GF-D8 (cell line): ENCODE data around the gene CDO1.

ENCODE experiments used
- DNase-seq: peaks from one replicate; lab custom pipeline; 2025; lab: John Stamatoyannopoulos, UW

Gene CDO1

DNA sequence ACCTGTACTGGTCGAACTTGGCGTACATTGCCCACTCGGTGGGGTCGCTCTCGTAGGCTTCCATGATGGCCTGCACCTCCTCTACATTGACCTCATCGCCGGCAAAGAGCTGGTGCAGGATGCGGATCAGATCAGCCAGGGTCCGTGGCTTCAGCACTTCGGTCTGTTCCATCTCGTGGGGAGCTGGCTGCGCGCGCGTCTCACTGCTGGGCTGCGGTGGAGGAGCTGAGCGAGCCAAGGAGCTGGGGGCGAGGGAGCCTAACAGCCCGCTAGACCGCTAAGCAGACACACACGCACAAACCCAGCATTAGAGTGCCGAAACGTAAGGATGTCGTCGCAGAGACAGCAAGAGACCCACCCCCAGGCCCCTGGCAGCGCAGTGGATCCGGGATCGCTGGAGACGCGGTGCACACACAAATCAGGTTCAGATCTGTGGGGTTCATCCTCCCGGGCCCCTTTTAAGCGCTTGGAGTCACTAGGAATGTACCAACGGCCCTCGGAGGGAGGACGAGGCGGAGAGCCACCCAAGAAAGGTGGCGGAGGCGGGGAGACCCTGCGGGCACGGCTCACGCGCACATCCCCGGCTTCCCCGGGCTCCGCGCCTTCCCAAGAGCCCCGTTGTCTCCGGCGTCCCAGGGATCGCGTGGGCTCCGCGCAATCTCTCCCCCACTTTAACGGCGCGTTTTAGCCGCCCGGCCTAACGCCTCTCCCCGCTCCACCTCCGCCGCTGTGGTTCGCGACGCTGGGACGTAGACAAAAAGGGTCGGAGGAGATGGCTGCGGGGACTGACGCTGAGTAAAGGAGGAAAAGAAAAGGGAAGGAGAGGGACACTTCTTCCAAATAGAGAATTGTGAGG is at the start of gene CDO1:
Gene CDO1, minus strand, starts transcription at position 434 of the 856 bp plus-strand sequence. Its CDS starts 262 bp downstream, at position 172.
- no peak for DNase-seq

DNA sequence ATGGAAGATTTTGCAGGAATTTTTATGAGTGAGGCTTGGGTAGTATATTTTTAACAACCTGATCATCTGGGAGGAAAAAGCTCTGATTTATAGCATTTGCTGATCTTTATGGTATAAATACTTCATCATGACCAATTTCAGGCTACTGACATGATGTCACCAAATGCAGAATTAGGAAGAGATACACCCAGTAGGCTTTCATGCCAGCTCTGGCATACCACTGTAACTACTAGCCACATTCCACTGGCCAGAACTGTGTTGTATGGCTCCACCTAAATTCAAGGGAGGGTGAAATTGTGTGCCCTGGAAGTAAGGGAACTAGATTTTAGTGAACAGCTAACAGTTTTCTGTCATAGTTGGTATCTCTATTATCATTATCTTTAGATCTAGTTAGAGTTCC is 42.9 kb upstream of the CDO1 start:
- no peak for DNase-seq

DNA sequence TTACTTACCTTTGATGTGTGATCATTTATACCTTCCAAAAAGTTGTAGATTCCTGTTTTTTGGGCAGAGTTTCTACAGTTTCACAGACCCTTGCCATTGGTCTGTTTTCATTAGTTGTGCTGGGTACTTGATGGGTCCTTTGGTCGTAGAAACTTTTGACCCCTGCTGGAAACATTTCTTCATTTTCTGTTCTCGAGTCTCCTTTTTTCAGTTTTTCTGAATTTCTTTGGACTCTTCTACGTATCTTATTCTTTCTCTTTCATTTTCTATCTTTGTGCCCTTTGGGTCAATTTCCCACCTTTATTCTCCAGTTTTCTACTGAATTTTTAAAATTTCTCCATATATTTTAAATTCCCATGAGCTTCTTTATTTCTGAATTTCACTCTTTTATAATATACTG is 41.9 kb upstream of the CDO1 start:
- DNase-seq, result no peak

DNA sequence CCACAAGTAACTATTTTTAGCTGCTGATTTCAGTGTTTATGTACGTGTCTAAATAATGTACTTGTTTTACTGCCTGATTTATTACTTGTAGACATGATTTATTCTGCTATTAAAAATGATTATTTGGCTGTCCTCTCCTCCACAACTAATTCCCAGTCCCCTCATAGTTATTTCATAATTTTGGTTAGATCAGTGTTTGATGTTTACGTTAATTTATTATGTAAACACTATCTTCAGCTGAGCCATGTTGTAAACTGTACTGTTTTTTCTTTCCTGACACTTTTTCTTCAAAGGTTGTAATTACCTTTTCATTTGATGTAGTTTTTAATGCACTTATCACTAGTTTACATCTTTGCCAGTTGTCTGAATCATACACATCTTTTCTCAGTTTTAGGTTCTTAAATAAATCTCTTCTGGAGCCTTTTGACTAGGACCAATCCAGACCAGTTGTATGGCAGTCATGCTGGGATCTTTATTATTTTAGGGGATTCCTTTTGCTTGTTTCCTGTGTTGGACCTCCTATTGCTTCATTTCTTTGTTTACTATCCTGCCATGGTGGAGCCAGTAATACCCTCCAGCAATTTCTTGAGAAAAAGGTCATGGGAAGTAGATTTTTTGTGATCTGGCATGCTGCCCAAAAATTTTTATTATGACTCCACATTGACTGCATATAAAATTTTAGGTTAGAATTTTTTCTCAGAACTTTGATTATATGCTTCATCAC is 41.3 kb upstream of the CDO1 start:
- no peak for DNase-seq

DNA sequence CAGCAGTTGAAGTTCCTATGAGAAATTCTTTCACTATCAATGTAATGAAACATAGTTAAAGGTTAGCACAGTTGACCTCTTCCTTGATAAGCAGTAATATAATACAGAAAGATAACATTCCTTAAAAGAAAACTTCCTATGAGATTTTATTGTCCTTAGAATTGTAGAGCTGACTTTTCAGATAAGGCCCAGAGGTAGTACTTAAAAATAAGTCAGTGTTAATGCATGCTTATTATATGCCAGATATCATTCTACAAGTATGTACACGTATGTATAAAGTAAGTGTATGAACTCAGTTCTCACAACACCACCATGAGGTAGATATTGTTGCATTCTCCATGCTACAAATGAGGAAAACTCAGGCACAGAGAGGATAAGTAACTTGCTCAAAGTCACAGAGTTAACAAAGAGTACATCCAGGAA is 40.6 kb upstream of the CDO1 start:
- DNase-seq, result no peak

DNA sequence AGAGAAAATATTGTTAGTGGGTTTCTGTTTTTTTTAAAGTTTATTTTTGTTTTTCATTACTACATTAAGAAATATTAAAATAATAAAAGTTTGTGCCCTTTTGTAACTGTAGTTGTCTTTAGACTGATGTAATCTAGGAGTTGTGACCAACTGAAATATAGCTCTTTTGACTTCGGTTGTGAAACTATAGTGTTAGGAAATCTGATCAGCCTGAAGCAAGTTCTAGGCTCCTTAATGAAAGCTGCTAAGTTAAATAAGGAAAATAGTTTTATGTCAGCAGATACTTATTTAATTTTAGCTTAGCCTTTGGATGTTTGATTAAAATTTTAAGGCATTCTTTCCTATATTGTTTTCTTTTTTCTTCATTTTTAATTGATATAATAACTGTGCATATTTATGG is 39.5 kb upstream of the CDO1 start:
- peak; percentile 30 for DNase-seq

DNA sequence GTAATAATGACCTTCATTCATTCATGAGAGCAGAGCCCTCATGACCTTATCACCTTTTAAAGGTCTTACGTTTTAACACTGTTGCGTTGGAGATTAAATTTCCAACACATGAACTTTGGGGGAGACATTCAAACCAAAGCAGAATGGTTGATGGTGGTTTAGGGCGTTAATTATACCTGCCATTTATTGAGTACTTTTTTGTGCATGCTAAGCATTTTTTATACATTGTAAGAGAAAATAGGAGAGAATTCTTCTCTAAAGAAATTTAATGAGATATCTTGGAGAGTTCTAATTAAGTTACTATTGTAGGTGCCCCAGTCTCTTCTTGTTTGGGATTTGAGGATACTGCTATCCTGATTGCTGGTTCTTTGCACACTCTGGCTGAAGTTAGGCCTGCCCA is 37.7 kb upstream of the CDO1 start:
- no peak for DNase-seq

DNA sequence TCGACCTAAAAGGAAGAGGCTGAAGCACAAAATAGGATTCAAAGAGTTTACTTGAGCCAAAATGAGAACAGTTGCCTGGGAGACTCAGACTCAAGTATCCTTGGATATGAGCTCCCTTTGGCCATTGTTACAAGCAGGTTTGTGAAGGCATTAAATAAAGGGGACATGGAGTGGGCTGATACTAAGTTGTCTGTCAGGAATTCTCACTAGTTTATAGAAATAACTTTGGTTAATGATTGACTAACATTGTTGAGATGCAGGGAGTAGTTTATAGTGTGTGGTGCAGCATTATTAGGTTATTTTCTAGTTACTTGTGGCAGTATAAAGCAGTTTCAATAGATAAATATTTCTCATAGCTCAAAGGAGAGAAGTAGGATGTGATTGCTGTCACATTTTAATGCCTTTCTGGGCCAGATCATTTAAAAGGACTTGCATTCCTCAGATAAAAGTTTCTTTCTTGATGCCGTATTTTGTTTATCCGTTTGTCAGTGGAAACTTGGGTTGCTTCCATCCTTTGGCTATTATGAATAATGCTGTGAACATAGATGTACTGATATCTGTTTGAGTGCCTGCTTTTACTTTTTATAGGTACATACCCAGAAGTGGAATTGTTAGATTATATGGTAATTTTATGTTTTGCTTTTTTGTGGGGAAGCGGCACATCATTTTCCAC is 34.4 kb upstream of the CDO1 start:
- DNase-seq, result no peak

DNA sequence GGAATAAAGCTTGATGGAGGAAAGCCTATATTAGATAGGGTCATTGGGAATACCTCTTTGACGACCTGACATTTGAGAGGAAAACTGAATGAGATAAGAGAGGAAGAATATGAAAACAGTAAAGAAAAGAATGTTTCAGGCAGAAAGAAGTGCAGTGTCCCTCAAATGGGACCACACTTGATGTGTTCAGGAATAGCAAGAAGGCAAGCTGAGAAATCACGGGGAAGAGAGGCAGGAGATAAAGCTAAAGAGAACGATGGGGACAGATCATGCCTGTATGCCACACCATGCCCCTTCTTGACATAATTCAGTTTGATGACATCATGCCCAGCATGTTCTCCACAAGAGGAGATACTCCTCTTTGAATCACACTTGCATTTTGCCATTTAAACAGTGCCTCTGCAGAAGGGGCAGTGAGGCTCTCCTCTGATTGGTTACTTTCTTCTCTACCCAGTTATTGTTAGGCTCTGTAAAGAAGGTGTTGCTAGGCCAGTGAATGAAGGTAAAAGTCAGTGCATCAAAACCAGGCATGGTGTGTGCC is 32.9 kb upstream of the CDO1 start:
- no peak for DNase-seq

DNA sequence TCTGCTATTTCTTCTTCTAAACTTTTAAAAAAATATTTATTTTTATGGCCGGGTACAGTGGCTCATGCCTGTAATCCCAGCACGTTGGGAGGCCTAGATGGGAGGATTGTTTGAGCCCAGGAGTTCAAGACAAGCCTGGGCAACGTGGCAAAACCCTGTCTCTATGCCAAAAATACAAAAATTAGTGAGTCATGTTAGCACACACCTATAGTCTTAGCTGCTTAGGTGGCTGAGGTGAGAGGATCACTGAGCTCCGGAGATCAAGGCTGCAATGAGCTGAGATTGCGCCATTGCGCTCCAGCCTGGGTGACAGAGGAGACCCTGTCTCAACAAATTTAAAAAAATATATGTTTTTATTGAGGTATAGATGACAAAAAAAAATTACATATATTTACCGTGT is 30.8 kb upstream of the CDO1 start:
- DNase-seq, result no peak

DNA sequence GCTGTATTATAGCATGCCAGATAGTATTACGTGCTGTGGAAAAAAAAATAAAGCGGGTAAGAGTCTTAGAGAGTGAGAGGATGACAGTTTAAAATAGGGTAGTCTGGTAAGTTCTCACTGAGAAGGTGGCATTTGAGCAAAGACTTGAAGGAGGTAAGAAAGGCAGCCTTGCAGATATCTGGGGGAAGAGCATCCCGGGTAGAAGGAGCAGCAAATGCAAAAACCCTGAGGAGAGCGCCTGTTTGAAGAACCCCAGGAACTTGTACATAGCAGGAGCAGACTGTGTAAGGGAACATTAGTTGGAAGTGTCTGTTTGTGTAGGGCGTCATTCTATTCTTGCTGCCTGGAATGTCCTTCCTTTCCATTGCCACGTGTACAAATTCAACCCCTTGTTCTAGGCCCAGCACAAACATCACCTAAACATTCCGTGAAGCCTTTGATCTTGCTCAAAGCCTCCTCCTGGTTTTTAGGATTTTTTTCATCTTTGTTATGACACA is 27.9 kb upstream of the CDO1 start:
- DNase-seq, result no peak

DNA sequence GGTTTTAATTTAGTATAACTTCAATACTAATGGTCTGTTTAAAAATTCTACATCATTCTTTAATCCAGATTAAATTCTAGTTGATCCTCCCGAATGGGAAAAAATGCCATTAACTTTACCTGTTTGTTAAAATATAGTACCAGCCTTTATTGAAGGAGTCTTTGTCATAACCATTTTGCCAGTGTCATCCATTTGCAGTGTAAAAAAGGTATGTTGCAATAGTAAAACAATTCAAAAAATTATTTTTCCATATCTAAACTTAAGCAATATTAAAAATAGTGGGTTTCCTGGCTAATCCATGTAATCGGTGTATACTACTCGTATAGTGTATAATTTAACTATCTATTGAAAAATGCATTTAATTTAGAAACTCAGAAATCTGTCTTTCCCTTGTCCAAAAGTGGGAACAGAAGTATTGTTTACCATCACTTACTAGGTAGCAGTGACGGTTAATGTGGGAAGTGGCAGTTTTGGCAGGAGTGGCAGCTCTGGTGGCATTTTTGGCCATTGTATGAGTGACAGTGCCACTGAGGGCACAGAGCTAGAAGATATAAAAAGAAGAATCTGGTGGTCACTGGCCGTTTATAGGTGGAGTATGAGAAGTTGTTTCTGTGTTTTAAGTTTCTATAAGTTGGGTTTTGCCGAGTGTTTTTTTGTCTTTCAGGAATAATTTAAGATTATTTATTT is 27.1 kb upstream of the CDO1 start:
- DNase-seq, result no peak

DNA sequence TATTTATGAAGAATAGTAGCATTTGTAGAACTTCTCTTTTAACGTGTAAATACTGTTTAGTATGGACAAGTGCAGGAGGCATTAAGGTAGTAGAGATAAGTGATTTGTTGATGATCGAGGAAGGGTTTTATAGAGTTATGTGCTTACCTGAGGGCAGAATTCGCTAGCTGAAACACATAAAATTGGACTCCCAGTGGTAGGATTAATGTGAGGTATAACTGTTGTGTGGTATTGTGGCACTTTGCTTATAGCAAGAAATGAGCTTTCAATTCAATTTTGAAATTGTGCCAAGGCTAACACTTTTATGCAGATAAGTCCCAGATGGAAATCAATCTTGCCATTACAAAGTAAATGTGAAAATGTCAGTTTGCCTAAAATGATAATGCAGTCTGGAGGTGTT is 26.5 kb upstream of the CDO1 start:
- no peak for DNase-seq

DNA sequence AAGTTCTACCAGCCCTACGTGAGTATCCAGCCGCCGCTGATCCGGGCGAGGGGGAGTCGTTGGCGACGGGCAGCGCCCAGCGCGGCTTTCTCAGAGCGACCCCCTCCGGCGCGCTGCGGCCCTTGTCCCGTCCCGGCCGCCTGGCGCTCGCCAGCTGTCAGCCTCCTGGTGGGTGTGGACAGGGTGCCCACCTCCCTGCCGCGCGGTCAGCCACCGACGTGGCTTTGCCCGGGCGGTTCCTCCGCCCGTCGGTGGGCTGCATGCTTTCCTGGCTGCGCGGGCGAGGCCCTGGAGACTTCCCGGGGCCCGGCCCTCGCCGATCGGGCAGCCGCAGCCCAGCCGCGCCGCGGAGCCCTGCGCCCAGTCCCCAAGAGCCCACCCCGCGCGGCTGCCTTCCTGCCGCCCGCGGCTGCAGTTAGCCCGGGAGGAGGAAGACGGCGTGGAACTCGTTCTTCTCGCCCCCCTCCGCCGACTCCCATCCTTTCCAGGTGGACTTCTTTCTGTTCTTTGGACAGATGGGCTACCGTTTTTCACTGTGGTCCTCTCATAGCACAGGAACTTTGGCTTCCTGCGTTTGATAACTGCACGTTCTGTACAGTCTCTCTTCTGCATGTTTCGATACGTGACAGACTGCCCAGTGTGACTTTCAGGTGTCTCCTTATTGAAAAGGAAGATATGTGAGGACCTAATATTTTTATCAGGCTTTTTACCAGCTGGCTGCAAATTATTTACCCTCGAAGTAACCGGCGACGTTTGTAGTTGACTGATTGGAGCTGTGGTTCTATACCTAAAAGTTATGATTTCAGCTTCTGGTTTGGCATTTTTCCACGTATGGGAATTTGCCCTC is 25.9 kb upstream of the CDO1 start:
- no peak for DNase-seq

DNA sequence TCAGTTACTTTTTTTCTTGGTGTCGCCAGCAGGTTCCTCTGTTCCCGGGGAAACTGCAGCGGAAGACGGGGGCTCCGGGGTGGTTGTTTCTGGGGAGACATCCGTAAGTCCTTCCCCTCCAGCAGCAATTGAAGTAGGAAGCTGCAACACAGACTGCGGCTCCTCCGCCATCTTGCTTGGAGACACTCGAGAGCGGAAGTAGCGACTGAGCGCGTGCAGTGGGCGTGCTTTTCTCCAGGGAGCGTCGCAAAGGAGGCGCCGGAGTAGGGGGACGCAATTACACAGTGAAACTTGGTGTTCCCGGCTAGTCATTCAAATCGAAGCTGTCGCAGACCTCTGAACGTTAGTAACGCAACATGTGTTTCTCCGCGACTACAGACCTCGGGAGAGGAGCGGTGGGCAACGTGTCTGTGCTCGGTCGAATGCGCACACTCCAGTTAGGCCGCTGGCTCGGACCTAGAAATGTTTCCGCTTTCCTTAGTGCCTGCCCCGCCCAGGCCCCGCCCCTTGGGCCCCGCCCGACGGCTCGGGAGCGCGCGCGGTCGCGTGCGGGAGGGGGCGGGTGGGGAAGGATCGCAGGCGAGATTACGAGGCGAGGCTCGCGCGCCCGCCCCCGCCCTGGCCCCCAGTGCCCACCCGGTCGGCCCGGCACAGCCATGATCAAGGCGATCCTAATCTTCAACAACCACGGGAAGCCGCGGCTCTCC is 25.1 kb upstream of the CDO1 start, which contains the start of the genes AP3S1 and ATG12:
Gene AP3S1, plus strand, starts transcription at position 554 of the 707 bp plus-strand sequence. Its CDS starts 103 bp downstream, at position 657.
Gene ATG12, minus strand, starts transcription at position 184 of the 707 bp plus-strand sequence. Its CDS starts 13 bp downstream, at position 171.
- peak; percentile 69 for DNase-seq

DNA sequence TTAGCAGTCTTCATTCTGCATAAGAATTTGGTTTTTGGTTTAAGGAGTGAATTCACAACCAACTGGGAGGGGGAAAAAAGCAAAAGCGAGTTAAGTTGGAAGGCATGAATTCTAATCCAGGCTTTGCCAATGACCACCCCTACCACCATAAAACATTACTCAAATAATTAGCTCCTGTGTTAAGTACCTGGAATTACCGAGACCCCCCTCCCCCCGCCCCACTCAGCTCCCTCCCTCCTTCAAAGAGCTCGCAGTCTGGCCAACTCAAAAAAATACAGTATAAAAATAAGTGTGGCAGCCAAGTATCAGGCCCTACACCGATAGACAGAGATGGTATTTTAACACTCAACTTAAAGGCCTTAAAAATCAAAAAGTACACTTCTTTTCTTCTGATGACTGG is 24.4 kb upstream of the CDO1 start:
- DNase-seq, result no peak

DNA sequence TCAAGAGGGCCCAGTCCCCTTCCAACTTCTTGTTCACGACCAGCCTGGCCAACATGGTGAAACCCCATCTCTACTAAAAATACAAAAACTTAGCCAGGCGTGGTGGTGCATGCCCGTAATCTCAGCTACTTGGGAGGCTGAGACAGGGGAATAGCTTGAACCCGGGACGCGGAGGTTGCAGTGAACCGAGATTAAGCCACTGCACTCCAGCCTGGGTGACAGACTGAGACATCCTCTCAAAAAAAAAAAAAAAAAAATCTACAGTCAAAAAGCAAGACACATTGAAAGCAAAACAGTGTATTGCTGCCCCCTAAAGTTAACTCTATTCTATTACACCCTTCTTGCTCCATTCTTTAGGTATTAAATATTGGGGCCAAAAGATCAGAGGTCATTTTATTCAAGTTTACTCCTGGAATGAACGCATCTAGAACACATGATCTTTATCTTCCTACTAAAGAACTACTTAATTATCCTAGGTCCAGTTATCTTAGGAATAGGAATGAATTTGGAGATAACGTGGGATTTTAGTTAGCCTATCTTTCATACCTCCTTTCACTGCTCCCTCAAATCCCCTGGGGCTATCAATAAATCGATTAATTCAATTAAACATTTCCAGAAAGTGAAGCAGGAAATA is 22.5 kb upstream of the CDO1 start:
- no peak for DNase-seq

DNA sequence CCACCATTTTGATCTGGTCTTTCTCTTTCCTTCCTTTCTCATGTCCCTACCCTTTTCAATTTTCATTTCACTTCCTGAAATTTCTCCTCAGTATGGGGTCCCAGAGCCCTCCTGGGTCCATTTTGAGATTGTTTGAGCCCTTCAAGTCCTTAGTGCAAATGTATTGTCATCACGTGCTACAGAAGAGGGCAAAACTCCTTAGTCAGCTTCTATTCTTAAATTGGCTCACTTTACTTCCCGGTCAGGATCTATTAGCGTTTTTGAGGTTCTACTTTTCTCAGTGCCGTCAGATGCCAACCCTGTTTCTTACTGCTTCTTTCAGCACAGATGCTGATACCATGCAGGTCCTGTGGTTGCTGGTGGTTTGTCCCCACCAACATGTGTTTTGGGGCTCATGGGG is 19.0 kb upstream of the CDO1 start:
- DNase-seq, result no peak

DNA sequence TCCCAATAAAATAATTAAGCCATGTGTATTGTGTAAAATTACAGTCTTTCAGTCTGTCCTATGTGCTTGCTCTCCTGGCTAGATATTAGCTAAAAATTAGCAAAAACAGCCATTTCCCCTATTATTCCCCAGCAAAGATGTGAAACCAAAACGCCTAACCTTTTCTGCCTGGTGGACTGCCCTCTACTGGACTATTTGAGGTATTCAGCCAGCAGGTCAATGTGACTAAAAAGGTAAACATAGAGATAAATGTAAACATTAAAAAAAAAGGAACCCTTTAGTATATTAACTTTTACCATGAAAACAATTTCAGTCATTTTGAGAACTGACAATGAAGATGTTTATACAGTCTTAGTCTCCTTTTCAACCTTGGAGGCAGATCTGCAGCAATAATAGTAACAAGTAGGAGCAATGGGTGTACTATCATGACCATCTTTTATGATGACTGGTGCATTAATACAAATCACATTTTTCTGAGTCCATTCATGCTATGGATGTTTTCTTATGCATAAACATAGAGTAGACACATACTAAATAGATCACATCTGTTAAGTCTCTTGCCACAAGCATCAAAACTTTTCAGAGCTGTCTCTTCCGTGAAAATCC is 14.8 kb upstream of the CDO1 start:
- no peak for DNase-seq
